ENCODE results near the gene NDUFV3. TPM values are rescaled to one million over a fixed set of nuclear protein-coding genes. Genes with fewer than 3 reads are reported as not detected.

The NDUFV3 gene
- total and polyA plus RNA-seq, 2 experiments from 2014 or later: 51.5 to 71.2 TPM

- Histone ChIP-seq H3K4me2 (no peak overlapping the region), H3K27me3 (ENCODE audit: insufficient read depth) (no peaks in the 10 kb centered on the region), H3F3A (replicated peaks; ENCODE audit: low read depth) (peaks cover 61% of the 10 kb centered on the region), H3K27ac (ENCODE audit: low read depth) (no peak overlapping the region), H3K4me3 (no peak overlapping the region), H3K79me2 (replicated peaks; ENCODE audit: insufficient read depth) (peaks cover 66% of the 10 kb centered on the region), H3K9me2 (ENCODE audit: insufficient read depth) (no peaks in the 10 kb centered on the region), H3K36me3 (ENCODE audit: insufficient read depth) (peaks cover 29% of the 10 kb centered on the region), H3K4me1 (ENCODE audit: insufficient read depth) (no peaks in the 10 kb centered on the region), H2AFZ (no peak overlapping the region), H4K20me1 (replicated peaks; ENCODE audit: insufficient read depth) (peaks cover 27% of the 10 kb centered on the region)
- TF ChIP-seq, protein P1, sequence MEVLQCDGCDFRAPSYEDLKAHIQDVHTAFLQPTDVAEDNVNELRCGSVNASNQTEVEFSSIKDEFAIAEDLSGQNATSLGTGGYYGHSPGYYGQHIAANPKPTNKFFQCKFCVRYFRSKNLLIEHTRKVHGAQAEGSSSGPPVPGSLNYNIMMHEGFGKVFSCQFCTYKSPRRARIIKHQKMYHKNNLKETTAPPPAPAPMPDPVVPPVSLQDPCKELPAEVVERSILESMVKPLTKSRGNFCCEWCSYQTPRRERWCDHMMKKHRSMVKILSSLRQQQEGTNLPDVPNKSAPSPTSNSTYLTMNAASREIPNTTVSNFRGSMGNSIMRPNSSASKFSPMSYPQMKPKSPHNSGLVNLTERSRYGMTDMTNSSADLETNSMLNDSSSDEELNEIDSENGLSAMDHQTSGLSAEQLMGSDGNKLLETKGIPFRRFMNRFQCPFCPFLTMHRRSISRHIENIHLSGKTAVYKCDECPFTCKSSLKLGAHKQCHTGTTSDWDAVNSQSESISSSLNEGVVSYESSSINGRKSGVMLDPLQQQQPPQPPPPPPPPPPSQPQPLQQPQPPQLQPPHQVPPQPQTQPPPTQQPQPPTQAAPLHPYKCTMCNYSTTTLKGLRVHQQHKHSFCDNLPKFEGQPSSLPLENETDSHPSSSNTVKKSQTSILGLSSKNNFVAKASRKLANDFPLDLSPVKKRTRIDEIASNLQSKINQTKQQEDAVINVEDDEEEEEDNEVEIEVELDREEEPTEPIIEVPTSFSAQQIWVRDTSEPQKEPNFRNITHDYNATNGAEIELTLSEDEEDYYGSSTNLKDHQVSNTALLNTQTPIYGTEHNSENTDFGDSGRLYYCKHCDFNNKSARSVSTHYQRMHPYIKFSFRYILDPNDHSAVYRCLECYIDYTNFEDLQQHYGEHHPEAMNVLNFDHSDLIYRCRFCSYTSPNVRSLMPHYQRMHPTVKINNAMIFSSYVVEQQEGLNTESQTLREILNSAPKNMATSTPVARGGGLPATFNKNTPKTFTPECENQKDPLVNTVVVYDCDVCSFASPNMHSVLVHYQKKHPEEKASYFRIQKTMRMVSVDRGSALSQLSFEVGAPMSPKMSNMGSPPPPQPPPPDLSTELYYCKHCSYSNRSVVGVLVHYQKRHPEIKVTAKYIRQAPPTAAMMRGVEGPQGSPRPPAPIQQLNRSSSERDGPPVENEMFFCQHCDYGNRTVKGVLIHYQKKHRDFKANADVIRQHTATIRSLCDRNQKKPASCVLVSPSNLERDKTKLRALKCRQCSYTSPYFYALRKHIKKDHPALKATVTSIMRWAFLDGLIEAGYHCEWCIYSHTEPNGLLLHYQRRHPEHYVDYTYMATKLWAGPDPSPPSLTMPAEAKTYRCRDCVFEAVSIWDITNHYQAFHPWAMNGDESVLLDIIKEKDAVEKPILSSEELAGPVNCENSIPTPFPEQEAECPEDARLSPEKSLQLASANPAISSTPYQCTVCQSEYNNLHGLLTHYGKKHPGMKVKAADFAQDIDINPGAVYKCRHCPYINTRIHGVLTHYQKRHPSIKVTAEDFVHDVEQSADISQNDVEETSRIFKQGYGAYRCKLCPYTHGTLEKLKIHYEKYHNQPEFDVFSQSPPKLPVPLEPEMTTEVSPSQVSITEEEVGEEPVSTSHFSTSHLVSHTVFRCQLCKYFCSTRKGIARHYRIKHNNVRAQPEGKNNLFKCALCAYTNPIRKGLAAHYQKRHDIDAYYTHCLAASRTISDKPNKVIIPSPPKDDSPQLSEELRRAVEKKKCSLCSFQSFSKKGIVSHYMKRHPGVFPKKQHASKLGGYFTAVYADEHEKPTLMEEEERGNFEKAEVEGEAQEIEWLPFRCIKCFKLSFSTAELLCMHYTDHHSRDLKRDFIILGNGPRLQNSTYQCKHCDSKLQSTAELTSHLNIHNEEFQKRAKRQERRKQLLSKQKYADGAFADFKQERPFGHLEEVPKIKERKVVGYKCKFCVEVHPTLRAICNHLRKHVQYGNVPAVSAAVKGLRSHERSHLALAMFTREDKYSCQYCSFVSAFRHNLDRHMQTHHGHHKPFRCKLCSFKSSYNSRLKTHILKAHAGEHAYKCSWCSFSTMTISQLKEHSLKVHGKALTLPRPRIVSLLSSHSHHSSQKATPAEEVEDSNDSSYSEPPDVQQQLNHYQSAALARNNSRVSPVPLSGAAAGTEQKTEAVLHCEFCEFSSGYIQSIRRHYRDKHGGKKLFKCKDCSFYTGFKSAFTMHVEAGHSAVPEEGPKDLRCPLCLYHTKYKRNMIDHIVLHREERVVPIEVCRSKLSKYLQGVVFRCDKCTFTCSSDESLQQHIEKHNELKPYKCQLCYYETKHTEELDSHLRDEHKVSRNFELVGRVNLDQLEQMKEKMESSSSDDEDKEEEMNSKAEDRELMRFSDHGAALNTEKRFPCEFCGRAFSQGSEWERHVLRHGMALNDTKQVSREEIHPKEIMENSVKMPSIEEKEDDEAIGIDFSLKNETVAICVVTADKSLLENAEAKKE (CRISPR knock-in tag; IDR thresholded peaks at IDR 0.05): no peak
- TF ChIP-seq EZH2phosphoT487 (IDR thresholded peaks at IDR 0.05; ENCODE audit: unreplicated experiment): no peak
- TF ChIP-seq ZNF114 (CRISPR knock-in tag; IDR thresholded peaks at IDR 0.05): no peak
- no peak for TF ChIP-seq STAT1 (IDR thresholded peaks at IDR 0.05; ENCODE audit: unreplicated experiment)
- TF ChIP-seq CREB1 (CRISPR knock-in tag; IDR thresholded peaks at IDR 0.05; ENCODE audit: low read depth): no peak
- TF ChIP-seq, protein P2, sequence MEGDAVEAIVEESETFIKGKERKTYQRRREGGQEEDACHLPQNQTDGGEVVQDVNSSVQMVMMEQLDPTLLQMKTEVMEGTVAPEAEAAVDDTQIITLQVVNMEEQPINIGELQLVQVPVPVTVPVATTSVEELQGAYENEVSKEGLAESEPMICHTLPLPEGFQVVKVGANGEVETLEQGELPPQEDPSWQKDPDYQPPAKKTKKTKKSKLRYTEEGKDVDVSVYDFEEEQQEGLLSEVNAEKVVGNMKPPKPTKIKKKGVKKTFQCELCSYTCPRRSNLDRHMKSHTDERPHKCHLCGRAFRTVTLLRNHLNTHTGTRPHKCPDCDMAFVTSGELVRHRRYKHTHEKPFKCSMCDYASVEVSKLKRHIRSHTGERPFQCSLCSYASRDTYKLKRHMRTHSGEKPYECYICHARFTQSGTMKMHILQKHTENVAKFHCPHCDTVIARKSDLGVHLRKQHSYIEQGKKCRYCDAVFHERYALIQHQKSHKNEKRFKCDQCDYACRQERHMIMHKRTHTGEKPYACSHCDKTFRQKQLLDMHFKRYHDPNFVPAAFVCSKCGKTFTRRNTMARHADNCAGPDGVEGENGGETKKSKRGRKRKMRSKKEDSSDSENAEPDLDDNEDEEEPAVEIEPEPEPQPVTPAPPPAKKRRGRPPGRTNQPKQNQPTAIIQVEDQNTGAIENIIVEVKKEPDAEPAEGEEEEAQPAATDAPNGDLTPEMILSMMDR (conservative IDR thresholded peaks at IDR 0.05; ENCODE audit: low read depth in 2 of 2): no peak
- no peak for TF ChIP-seq ZNF331 (CRISPR knock-in tag; IDR thresholded peaks at IDR 0.05; ENCODE audit: low read depth)
- no peak for TF ChIP-seq NANOG (IDR thresholded peaks at IDR 0.05; ENCODE audit: borderline replicate concordance)
- no peak for TF ChIP-seq POLR2AphosphoS5 (IDR thresholded peaks at IDR 0.05; ENCODE audit: low read depth)
- no peak for TF ChIP-seq EZH2 (IDR thresholded peaks at IDR 0.05; ENCODE audit: low read depth, unreplicated experiment)
- no peak for TF ChIP-seq JUNB (IDR thresholded peaks at IDR 0.05; ENCODE audit: unreplicated experiment)
- TF ChIP-seq ETS1 (IDR thresholded peaks at IDR 0.05): no peak
- no peak for TF ChIP-seq REST (IDR thresholded peaks at IDR 0.05; ENCODE audit: unreplicated experiment)
- no peaks in the 10 kb centered on the region; the same call in 1 of the 3 replicates for H3K9me3 Mint-ChIP-seq
- H3K4me3 Mint-ChIP-seq: no peak overlapping the region
- peaks cover 3% of the 10 kb centered on the region; the same call in 1 of the 3 replicates for H3K4me1 Mint-ChIP-seq
- ATAC-seq: no peak
- peaks cover 88% of the 10 kb centered on the region for H3K36me3 Mint-ChIP-seq (ENCODE audit: low read depth)
- H3K27me3 Mint-ChIP-seq (ENCODE audit: insufficient read depth, low read depth, poor library complexity): peaks cover 9% of the 10 kb centered on the region
- DNase-seq (ENCODE audit: low spot score): no peak
- H3K27ac Mint-ChIP-seq: no peak overlapping the region
These were observed 45.4 kb upstream of the NDUFV3 start for GRCh38 chr21:42847726-42848125.

Measured in GM23338 (cell line).